ENCODE measurements around the gene ATP10D.
"Not testable (repeated sequence)": the region's sequence is repeated elsewhere in the genome, so short reads cannot be mapped to it uniquely, and the experiment has no call there.

The ATP10D gene

GRCh38 chr4:47475411-47475810, 9.7 kb upstream of the ATP10D start:
- Histone ChIP-seq H3K4me1 (ENCODE audit: insufficient read depth, low read length) (no peaks in the 10 kb centered on the region), H3K36me3 (ENCODE audit: insufficient read depth, low read length) (no peaks in the 10 kb centered on the region), H3K9me3 (ENCODE audit: control insufficient read depth, insufficient read depth, low read length) (no peaks in the 10 kb centered on the region), H3K9ac (ENCODE audit: low read depth, low read length) (no peak overlapping the region)

GRCh38 chr4:47478804-47479203, 6.3 kb upstream of the ATP10D start:
- Histone ChIP-seq H3K36me3 (ENCODE audit: insufficient read depth, low read length) (no peaks in the 10 kb centered on the region), H3K4me1 (ENCODE audit: insufficient read depth, low read length) (no peaks in the 10 kb centered on the region), H3K9me3 (ENCODE audit: control insufficient read depth, insufficient read depth, low read length) (no peaks in the 10 kb centered on the region), H3K9ac (ENCODE audit: low read depth, low read length) (no peak overlapping the region)

GRCh38 chr4:47482326-47482725, 2.7 kb upstream of the ATP10D start:
- Histone ChIP-seq H3K9ac (ENCODE audit: low read depth, low read length) (no peak overlapping the region), H3K9me3 (ENCODE audit: control insufficient read depth, insufficient read depth, low read length) (no peaks in the 10 kb centered on the region), H3K4me1 (ENCODE audit: insufficient read depth, low read length) (no peaks in the 10 kb centered on the region), H3K36me3 (ENCODE audit: insufficient read depth, low read length) (no peaks in the 10 kb centered on the region)

GRCh38 chr4:47483745-47484144, 1.3 kb upstream of the ATP10D start:
- Histone ChIP-seq H3K9me3 (ENCODE audit: control insufficient read depth, insufficient read depth, low read length) (peaks cover 3% of the 10 kb centered on the region), H3K9ac (ENCODE audit: low read depth, low read length) (no peak overlapping the region), H3K36me3 (ENCODE audit: insufficient read depth, low read length) (no peaks in the 10 kb centered on the region), H3K4me1 (ENCODE audit: insufficient read depth, low read length) (no peaks in the 10 kb centered on the region)

GRCh38 chr4:47484168-47484567, 907 bp upstream of the ATP10D start:
- Histone ChIP-seq H3K4me1 (ENCODE audit: insufficient read depth, low read length) (no peaks in the 10 kb centered on the region), H3K36me3 (ENCODE audit: insufficient read depth, low read length) (no peaks in the 10 kb centered on the region), H3K9me3 (ENCODE audit: control insufficient read depth, insufficient read depth, low read length) (peaks cover 3% of the 10 kb centered on the region), H3K9ac (ENCODE audit: low read depth, low read length) (no peak overlapping the region)

- H3K9ac ChIP-seq (ENCODE audit: low read depth, low read length): peak overlapping the region; percentile 99
- no peaks in the 10 kb centered on the region for H3K4me1 ChIP-seq (ENCODE audit: insufficient read depth, low read length)
- no peaks in the 10 kb centered on the region for H3K36me3 ChIP-seq (ENCODE audit: insufficient read depth, low read length)
- H3K9me3 ChIP-seq (ENCODE audit: control insufficient read depth, insufficient read depth, low read length): peaks cover 3% of the 10 kb centered on the region
Measured at GRCh38 chr4:47485768-47486167, 693 bp downstream of the ATP10D start.

GRCh38 chr4:47486231-47486673, 1.2 kb downstream of the ATP10D start:
- Histone ChIP-seq H3K9ac (ENCODE audit: low read depth, low read length) (peak overlapping the region; percentile 99; the same call in 1 of the 2 replicates), H3K9me3 (ENCODE audit: control insufficient read depth, insufficient read depth, low read length) (peaks cover 3% of the 10 kb centered on the region), H3K36me3 (ENCODE audit: insufficient read depth, low read length) (no peaks in the 10 kb centered on the region), H3K4me1 (ENCODE audit: insufficient read depth, low read length) (no peaks in the 10 kb centered on the region)

GRCh38 chr4:47486727-47487126, 1.7 kb downstream of the ATP10D start:
- not testable (repeated sequence) for H3K4me1 ChIP-seq (ENCODE audit: insufficient read depth, low read length); H3K9ac ChIP-seq (ENCODE audit: low read depth, low read length)

GRCh38 chr4:47488706-47489105, 3.6 kb downstream of the ATP10D start:
- Histone ChIP-seq H3K4me1 (ENCODE audit: insufficient read depth, low read length) (0 out of 2 replicates have a peak, but pooled peaks cover 4% of the 10 kb centered on the region), H3K9ac (ENCODE audit: low read depth, low read length) (no peak overlapping the region), H3K36me3 (ENCODE audit: insufficient read depth, low read length) (no peaks in the 10 kb centered on the region), H3K9me3 (ENCODE audit: control insufficient read depth, insufficient read depth, low read length) (peaks cover 3% of the 10 kb centered on the region)

More at GRCh38 chr4:47486727-47487126, 1.7 kb downstream of the ATP10D start:
- not testable (repeated sequence) for H3K9me3 ChIP-seq (ENCODE audit: control insufficient read depth, insufficient read depth, low read length); H3K36me3 ChIP-seq (ENCODE audit: insufficient read depth, low read length)

- Histone ChIP-seq H3K9ac (ENCODE audit: low read depth, low read length) (no peak overlapping the region), H3K36me3 (ENCODE audit: insufficient read depth, low read length) (no peaks in the 10 kb centered on the region), H3K4me1 (ENCODE audit: insufficient read depth, low read length) (0 out of 2 replicates have a peak, but pooled peaks cover 4% of the 10 kb centered on the region), H3K9me3 (ENCODE audit: control insufficient read depth, insufficient read depth, low read length) (peaks cover 3% of the 10 kb centered on the region)
Measured at GRCh38 chr4:47490550-47490949, 5.5 kb downstream of the ATP10D start.

- Histone ChIP-seq H3K9ac (ENCODE audit: low read depth, low read length) (no peak overlapping the region), H3K9me3 (ENCODE audit: control insufficient read depth, insufficient read depth, low read length) (peaks cover 2% of the 10 kb centered on the region), H3K4me1 (ENCODE audit: insufficient read depth, low read length) (0 out of 2 replicates have a peak, but pooled peaks cover 4% of the 10 kb centered on the region), H3K36me3 (ENCODE audit: insufficient read depth, low read length) (no peaks in the 10 kb centered on the region)
Measured at GRCh38 chr4:47493238-47494123, 8.4 kb downstream of the ATP10D start.

GRCh38 chr4:47494124-47494430, 9.0 kb downstream of the ATP10D start:
- H3K4me1 ChIP-seq (ENCODE audit: insufficient read depth, low read length): 0 out of 2 replicates have a peak, but pooled peaks cover 4% of the 10 kb centered on the region
- H3K36me3 ChIP-seq (ENCODE audit: insufficient read depth, low read length): no peaks in the 10 kb centered on the region
- no peaks in the 10 kb centered on the region for H3K9me3 ChIP-seq (ENCODE audit: control insufficient read depth, insufficient read depth, low read length)
- H3K9ac ChIP-seq (ENCODE audit: low read depth, low read length): no peak overlapping the region

GRCh38 chr4:47498899-47499298, 13.8 kb downstream of the ATP10D start:
- H3K9ac ChIP-seq (ENCODE audit: low read depth, low read length): no peak overlapping the region
- no peaks in the 10 kb centered on the region for H3K4me1 ChIP-seq (ENCODE audit: insufficient read depth, low read length)
- no peaks in the 10 kb centered on the region for H3K36me3 ChIP-seq (ENCODE audit: insufficient read depth, low read length)
- H3K9me3 ChIP-seq (ENCODE audit: control insufficient read depth, insufficient read depth, low read length): no peaks in the 10 kb centered on the region

- Histone ChIP-seq H3K36me3 (ENCODE audit: insufficient read depth, low read length) (no peaks in the 10 kb centered on the region), H3K9ac (ENCODE audit: low read depth, low read length) (no peak overlapping the region), H3K9me3 (ENCODE audit: control insufficient read depth, insufficient read depth, low read length) (no peaks in the 10 kb centered on the region), H3K4me1 (ENCODE audit: insufficient read depth, low read length) (no peaks in the 10 kb centered on the region)
Measured at GRCh38 chr4:47499700-47500099, 14.6 kb downstream of the ATP10D start.

GRCh38 chr4:47500776-47501175, 15.7 kb downstream of the ATP10D start:
- no peaks in the 10 kb centered on the region for H3K36me3 ChIP-seq (ENCODE audit: insufficient read depth, low read length)
- H3K4me1 ChIP-seq (ENCODE audit: insufficient read depth, low read length): no peaks in the 10 kb centered on the region
- no peak overlapping the region for H3K9ac ChIP-seq (ENCODE audit: low read depth, low read length)
- no peaks in the 10 kb centered on the region for H3K9me3 ChIP-seq (ENCODE audit: control insufficient read depth, insufficient read depth, low read length)

Measured in ES-I3 (cell line).